Body of pancreas (tissue), 4 donors: Measurements from ENCODE around the gene DAPP1.

Experiments used
- CTCF ChIP-seq, 7 experiments: fragments of 450-650 bp in 4 of 7; fragments of 200-600 bp in 3 of 7; sonication (generic) in 3 of 7; IDR thresholded peaks; one replicate each; pipeline ENCODE4 v1.5.1; 2016 to 2019; ENCODE audit warnings: antibody characterized with exemption in 7 of 7
- POLR2A ChIP-seq, 3 donors: fragments of 450-650 bp; IDR thresholded peaks; one replicate each; pipeline ENCODE4 v1.6.1; 2016; ENCODE audit warnings: antibody characterized with exemption in 3 of 3, mild to moderate bottlenecking in 2 of 3

- no peak for TF ChIP-seq CTCF (IDR thresholded peaks at IDR 0.05)
- no peak for TF ChIP-seq POLR2A (IDR thresholded peaks at IDR 0.05)
Measured at GRCh38 chr4:99807666-99808065, 9.0 kb upstream of the DAPP1 start.
